Brain pericyte (primary cell): ENCODE results near the gene CBFA2T3.
"Not testable (repeated sequence)": the region's sequence is repeated elsewhere in the genome, so short reads cannot be mapped to it uniquely, and the experiment has no call there.

Experiments
- DNase-seq: peaks from one replicate; pipeline ENCODE4 v3.0.0-alpha.2; 2012; ENCODE audit warnings: low read depth, low spot score

CBFA2T3 gene

DNA sequence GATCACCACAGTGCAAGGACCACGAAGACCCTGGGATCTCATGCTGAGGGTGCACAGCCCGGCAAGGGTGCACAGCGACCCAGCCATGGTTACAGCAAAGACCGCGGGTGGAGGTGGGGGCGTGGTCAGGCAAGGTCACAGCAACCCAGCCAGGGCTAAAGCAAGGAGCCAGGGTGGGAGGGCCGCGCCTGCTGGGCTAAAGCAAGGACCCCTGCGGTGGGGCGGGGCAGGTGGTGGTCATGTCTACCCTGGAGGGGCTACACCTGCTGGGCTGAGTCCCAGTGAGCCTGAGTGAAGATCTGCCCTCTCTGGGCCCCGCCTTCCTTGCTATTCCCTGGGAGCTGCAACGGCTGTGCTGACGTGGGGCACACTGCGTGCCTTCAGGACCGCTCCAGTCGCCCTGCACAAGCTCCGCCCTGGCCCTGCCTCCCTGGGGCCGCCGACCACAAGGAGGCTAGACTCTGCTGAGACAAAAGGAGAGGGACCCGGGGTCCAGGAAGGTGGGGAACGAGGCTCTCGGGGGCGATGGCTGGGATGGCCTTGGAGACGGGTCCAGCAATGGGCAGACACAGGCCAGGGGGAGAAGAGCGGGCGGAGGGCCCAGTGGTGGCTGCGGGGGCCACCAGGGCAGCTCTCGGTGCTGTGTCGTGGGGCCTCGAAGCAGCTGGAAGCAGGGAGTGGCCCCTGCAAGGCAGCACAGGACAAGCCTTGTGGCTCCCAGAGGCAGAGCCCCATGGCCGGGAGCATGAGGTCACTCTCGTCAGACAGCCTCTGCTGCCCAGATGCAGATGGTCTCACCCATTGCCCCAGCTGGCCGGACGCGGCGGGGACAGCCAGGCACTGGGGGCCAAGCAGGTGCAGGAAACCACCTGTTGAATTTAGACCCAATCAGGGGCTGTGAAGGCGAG lies 52.8 kb downstream of the CBFA2T3 start:
- no peak for DNase-seq

DNA sequence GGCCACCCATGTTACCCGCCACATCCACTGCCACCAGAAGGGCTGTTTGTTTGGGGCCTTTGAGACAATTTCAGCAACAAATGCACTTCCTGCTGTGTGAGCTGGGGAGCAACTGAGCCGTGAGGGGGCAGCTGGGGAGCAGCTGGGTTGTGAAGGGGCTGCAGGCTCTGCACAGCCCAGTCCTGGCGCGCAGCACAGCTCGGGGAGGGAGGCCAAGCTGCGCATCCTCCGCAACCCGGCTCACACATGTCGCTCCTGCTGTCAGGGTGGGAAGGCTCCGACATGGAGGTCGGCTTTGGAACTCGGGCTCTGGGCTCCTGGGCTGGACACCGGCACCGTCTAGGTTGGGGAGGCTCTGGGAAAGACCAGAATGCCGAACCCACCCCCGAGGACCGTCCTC lies 53.6 kb downstream of the CBFA2T3 start:
- no peak for DNase-seq

DNA sequence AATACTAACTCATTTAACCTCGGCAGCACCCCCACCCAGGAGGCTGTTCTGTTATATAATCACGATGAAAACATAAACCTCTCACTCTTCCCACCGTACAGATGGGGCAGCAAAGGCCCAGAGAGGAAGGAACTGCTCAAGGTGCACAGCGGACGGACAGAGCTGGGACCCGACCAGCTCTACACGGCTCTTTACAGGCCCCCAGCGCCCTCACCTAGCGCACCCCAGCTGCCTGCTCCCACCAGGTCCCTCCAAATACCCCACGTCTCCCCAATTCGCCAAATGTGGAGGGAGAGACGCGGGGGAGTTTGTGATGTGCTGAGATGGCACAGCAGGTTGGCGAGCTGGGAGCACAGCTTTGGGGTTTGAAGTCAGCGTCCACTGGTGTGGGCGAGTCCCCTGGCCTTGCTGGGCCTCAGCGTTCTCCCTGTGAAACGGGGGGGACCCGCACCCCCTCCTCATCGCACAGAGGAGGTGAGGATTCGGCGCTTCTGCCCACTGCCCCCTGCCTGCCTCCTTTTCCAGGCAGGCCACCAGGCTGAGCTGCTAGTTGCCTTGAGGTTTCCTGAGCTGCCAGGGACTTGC lies 54.1 kb downstream of the CBFA2T3 start:
- DNase-seq = no peak

GRCh38 chr16:88922114-88922825 lies 54.7 kb downstream of the CBFA2T3 start:
- no peak for DNase-seq

- DNase-seq = no peak
These were observed 55.4 kb downstream of the CBFA2T3 start for GRCh38 chr16:88921591-88921990.

- no peak for DNase-seq
These were observed 56.1 kb downstream of the CBFA2T3 start for GRCh38 chr16:88920618-88921590.

DNA sequence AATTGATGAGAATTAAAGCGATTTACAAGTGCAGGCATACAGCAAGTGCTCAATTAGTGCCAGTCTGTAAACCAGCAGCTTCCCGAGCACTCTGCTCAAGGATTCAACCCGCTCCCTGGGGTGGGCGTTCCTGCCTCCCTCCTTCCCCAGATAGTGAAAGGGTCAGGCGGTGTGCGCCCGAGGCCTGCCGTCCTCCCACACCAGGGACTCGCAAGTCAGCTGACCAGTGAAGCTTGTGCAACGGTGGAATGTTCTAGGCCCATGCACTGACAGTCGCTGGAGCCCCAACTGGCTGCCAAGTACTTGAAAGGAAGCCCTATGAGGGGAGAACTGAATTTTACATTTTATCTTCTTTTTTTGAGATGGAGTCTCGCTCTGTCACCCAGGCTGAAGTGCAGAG lies 57.1 kb downstream of the CBFA2T3 start:
- DNase-seq = no peak

DNA sequence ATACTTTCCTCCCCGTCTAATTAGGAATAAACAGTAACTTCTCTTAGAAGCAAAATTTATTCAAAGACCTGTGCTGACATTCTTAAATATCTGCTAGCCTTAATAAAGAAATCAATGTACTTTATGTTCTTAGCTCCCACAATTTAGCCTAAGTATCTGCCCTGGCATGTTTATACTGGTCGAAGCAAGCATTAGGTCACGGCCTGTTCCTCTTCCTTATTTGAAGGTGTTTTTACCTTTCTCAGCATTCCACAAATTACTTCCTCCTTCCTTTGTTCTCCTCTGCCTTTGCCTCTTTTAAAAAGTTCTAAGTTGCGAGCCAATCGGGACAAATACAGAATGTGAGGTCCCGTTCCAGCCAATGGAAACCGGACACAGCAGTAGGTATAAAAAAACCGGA lies 58.1 kb downstream of the CBFA2T3 start:
- DNase-seq = not testable (repeated sequence)

GRCh38 chr16:88917915-88918627 lies 58.9 kb downstream of the CBFA2T3 start:
- DNase-seq = no peak

DNA sequence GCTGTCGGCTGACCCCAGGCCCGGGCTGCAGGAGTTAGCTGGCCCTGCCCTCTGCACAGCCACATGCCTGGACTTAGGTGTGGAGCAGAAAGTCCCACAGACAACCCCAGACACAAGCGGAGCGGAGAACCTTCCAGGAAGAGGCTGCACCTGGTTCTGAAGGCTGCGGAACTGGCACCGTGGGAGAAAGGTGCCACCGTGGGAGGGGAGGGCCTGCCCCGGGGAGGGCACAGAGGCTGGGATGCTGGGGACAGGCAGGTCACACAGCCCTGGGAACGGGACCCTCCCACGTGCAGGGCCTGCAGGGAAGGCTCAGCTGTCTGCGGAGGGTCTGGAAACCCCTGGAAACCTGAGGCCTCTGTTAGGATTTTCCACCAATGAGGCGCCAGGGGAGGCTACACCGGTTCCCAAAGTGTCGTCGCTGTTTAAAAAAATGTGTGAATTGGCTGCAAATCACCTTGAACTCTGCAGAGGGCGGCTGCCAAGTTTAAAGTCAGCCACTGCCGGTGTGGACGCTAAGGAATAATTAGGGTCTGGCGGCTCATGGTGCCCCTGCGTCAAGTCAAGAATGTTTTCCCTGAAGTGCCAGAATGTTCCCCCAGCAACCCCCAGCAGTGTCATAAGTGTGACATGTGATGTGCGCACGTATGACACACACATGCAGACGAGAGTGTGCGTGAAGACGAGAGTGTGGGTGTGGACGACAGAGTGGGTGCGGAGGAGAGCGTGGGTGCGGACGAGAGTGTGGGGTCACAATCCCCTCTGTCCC lies 59.7 kb downstream of the CBFA2T3 start:
- DNase-seq = no peak

DNA sequence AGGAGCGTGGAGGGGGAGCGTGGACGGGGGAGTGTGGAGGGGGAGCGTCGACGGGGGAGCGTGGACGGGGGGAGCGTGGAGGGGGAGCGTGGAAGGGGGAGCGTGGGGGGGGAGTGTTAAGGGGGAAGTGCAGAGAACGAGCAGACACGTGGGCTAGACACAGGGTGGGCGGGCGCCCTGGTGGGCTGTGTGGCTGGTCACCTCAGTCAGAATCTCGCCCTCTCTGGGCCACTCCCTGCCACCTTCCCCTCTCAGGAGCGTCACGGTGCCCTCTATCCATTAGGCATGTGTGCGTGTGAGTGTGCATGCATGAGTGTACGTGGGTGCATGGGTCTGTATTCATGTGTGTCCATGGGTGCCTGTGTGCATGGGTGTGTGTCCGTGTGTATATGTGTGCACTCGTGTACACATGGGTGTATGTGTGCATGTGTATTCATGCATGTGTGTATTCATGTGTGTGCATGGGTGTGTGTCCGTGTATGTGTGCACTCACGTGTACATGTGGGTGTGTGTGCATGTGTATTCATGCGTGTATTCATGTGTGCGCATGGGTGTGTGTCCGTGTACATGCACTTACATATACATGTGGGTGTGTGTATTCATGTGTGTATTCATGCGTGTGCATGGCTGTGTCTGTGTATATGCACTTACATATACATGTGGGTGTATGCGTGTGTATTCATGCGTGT lies 61.2 kb downstream of the CBFA2T3 start:
- DNase-seq = no peak

- no peak for DNase-seq
These were observed 62.1 kb downstream of the CBFA2T3 start for GRCh38 chr16:88914750-88915368.

DNA sequence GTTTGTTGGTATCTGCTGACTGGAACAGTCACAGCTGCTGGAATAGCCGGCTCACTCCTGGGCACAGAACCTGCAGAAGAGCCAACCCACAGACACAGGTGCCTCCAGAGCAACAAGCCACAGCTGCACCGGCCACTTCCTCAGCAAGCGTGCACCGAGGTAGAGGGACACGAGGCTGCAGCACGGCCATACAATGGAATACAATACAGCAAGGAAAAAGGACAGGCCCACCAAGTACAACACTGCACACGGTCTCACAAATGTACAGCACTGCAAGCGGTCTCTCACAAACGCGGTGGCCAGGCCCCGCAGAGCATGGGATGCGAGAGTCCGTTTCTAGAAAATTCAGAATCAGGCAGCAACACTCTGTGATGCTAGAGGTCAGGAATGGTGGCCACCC lies 63.1 kb downstream of the CBFA2T3 start:
- no peak for DNase-seq

GRCh38 chr16:88913001-88913612 lies 63.9 kb downstream of the CBFA2T3 start:
- no peak for DNase-seq

DNA sequence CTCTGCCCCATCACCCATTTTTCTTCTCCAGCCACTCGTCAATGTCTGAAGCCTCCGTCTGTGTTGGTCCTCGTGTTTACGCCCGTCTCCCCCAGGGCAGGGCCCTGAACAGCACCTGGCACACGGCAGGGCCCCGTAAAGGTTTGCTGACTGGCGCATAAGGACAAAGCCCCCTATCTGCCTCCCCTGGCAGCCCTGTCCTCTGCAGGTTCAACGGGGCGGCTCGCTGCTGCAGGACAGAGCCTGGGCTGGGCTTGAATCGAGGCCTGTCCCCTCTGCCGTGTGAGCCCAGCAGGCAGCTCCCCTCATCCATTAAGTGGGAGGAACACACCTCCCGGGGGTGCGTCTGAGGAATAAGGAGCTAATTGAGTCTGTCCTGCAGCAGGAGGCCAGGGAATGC lies 64.5 kb downstream of the CBFA2T3 start:
- DNase-seq = no peak

GRCh38 chr16:88911946-88912310 lies 65.1 kb downstream of the CBFA2T3 start:
- DNase-seq = no peak

DNA sequence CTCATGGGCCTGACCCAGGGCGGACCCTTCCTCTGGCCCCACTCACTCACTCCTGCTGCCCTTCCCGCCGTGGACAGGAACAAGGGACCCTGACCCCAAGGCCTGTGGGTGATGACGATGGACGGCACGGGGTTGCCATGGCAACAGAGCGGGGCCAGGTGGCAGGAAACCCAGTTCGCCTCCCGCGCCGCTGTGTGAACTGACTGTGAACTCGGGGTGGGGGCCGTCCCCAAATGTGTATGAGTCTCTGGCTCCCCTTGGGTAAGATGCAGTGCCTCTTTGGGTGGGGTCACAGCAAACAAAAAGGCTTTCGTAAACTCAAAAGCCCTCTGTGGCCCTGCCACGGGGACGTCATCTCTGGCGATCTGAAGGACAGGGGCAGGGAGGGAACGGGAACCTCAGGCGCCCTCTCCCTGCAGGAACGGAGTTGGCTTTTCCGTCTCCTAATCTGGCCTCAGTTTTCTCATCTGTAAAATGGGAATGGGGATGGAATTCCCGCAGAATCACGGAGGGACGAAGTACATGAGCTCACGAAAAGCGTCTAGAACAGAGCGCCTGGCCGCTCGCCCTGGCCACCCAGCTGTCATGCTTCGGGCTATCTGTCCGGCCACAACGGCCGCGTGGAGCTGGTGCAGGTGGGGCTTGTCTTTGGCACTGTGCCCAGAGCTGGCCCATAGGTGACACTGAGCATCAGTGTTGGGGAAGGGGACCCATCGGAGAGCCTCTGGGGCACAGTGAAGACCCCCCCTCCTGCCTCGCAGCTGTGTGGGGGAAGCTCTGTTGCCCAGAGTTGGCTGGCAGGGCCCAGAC lies 65.7 kb downstream of the CBFA2T3 start:
- DNase-seq = no peak
